CD4-positive, alpha-beta T cell treated with Interleukin-21 for 1 hour (primary cell): ENCODE data around the gene CEP112.

Experiments used
- DNase-seq: peaks from one replicate; pipeline ENCODE4 v3.0.0-alpha.2; 2020

Gene CEP112

GRCh38 chr17:65666876-65667321 lies 525.0 kb downstream of the CEP112 start:
- DNase-seq = no peak

- no peak for DNase-seq
These were observed 526.0 kb downstream of the CEP112 start for GRCh38 chr17:65665966-65666365.

- DNase-seq = no peak
These were observed 527.2 kb downstream of the CEP112 start for GRCh38 chr17:65664696-65665095.

- DNase-seq = no peak
These were observed 527.7 kb downstream of the CEP112 start for GRCh38 chr17:65664266-65664665.

GRCh38 chr17:65662196-65662595 lies 529.7 kb downstream of the CEP112 start:
- no peak for DNase-seq

GRCh38 chr17:65660947-65661346 lies 531.0 kb downstream of the CEP112 start:
- no peak for DNase-seq

GRCh38 chr17:65660078-65660477 lies 531.9 kb downstream of the CEP112 start:
- DNase-seq = no peak

- no peak for DNase-seq
These were observed 532.4 kb downstream of the CEP112 start for GRCh38 chr17:65659512-65659911.

GRCh38 chr17:65657251-65657828 lies 534.6 kb downstream of the CEP112 start:
- no peak for DNase-seq

GRCh38 chr17:65656390-65657250 lies 535.3 kb downstream of the CEP112 start:
- no peak for DNase-seq

- no peak for DNase-seq
These were observed 536.2 kb downstream of the CEP112 start for GRCh38 chr17:65655706-65656105.

- no peak for DNase-seq
These were observed 547.4 kb downstream of the CEP112 start for GRCh38 chr17:65644545-65644944.

- no peak for DNase-seq
These were observed 553.5 kb downstream of the CEP112 start for GRCh38 chr17:65638221-65638975.

GRCh38 chr17:65637786-65638185 lies 554.1 kb downstream of the CEP112 start:
- no peak for DNase-seq

GRCh38 chr17:65634533-65634932 lies 557.4 kb downstream of the CEP112 start:
- DNase-seq = no peak

GRCh38 chr17:65633988-65634387 lies 557.9 kb downstream of the CEP112 start:
- DNase-seq = no peak

- DNase-seq = no peak
These were observed 558.6 kb downstream of the CEP112 start for GRCh38 chr17:65633146-65633881.

- DNase-seq = no peak
These were observed 561.4 kb downstream of the CEP112 start for GRCh38 chr17:65630502-65630901.

GRCh38 chr17:65629234-65629690 lies 562.7 kb downstream of the CEP112 start:
- DNase-seq = no peak

GRCh38 chr17:65628644-65629036 lies 563.3 kb downstream of the CEP112 start:
- no peak for DNase-seq

- DNase-seq = no peak
These were observed 563.9 kb downstream of the CEP112 start for GRCh38 chr17:65627891-65628643.

- no peak for DNase-seq
These were observed 564.8 kb downstream of the CEP112 start for GRCh38 chr17:65627108-65627507.
